Astrocyte of the spinal cord (primary cell): ENCODE measurements around the gene LDHB.
"Not testable (repeated sequence)": the region's sequence is repeated elsewhere in the genome, so short reads cannot be mapped to it uniquely, and the experiment has no call there.

Experiments
- DNase-seq: peaks from one replicate; pipeline ENCODE4 v3.0.0; 2011; ENCODE audit warnings: low read depth, low spot score
- H3K4me3 ChIP-seq: 2 replicates; pipeline ENCODE4 v1.5.1; 2011; ENCODE audit warnings: low read depth, mild to moderate bottlenecking, low read length, moderate library complexity
- CTCF ChIP-seq: IDR thresholded peaks from 2 replicates; pipeline ENCODE4 v1.5.1; 2012; ENCODE audit warnings: low read depth, mild to moderate bottlenecking, low read length, inconsistent platforms
- in situ Hi-C: cut with HindIII; loops from 2 replicates; pipeline ENCODE4 v1.10.0; 2017; ENCODE audit warnings: low sequenced_read_pairs

LDHB gene

GRCh38 chr12:21650997-21651396 is 6.6 kb downstream of the LDHB start:
- no peak overlapping the region for H3K4me3 ChIP-seq
- in situ Hi-C loops, result no loop called here
- TF ChIP-seq CTCF, result no peak
- DNase-seq, result no peak

GRCh38 chr12:21649034-21649433 is 8.6 kb downstream of the LDHB start:
- TF ChIP-seq CTCF, result no peak

GRCh38 chr12:21648378-21648777 is 9.3 kb downstream of the LDHB start:
- no peak overlapping the region for H3K4me3 ChIP-seq
- no peak for DNase-seq
- in situ Hi-C loops, result no loop called here
- TF ChIP-seq CTCF, result no peak

More at GRCh38 chr12:21649034-21649433, 8.6 kb downstream of the LDHB start:
- DNase-seq, result no peak
- in situ Hi-C loops, result no loop called here
- H3K4me3 ChIP-seq, result no peak overlapping the region

- H3K4me3 ChIP-seq, result no peak overlapping the region
- no peak for TF ChIP-seq CTCF
- in situ Hi-C loops, result no loop called here
- DNase-seq, result no peak
These were observed 10.5 kb downstream of the LDHB start for GRCh38 chr12:21647179-21647578.

GRCh38 chr12:21645041-21645500 is 12.6 kb downstream of the LDHB start:
- in situ Hi-C loops, H3K4me3 ChIP-seq, DNase-seq: not testable (repeated sequence)

GRCh38 chr12:21644516-21644915 is 13.1 kb downstream of the LDHB start:
- no peak for TF ChIP-seq CTCF

GRCh38 chr12:21643758-21644157 is 13.9 kb downstream of the LDHB start:
- DNase-seq, result no peak
- H3K4me3 ChIP-seq, result no peak overlapping the region
- in situ Hi-C loops, result no loop called here
- no peak for TF ChIP-seq CTCF

More at GRCh38 chr12:21644516-21644915, 13.1 kb downstream of the LDHB start:
- in situ Hi-C loops, result no loop called here
- no peak overlapping the region for H3K4me3 ChIP-seq
- no peak for DNase-seq
